ENCODE results near the gene GSAP. TPM values are rescaled to one million over a fixed set of nuclear protein-coding genes. Genes with fewer than 3 reads are reported as not detected.

Gene GSAP
- total and polyA plus RNA-seq, 2 donors (not counting 1 experiment from before 2014, with no cell fraction given), result 4.4 to 21.5 TPM

DNA sequence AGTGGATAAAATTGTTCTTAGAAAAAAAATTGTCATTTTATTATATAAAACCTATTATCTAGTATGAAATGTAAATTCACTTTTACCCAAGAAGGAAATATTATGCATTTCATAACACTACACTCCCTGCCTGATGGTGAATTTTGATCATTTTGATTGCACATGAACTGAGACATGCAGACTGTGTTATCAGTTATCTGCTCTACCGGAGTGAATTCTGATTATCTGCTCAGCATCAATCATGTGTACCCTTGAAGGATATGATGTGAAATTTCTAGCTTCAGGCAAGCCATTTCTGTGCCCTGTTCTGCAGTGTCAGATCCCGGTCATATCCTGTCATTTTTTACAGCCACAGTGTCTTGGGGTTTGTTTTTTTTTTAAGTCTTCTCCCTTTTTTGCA, 131.5 kb downstream of the GSAP start:
- Histone ChIP-seq H3K36me3 (ENCODE audit: control insufficient read depth, insufficient read depth, low read length) (no peaks in the 10 kb centered on the region), H3K79me2 (ENCODE audit: control insufficient read depth, insufficient read depth, low read length) (no peaks in the 10 kb centered on the region), H3K9me3 (ENCODE audit: control insufficient read depth, insufficient read depth, low read depth, low read length) (no peaks in the 10 kb centered on the region), H4K20me1 (ENCODE audit: control insufficient read depth, extremely low read depth, insufficient read depth, low read length) (no peaks in the 10 kb centered on the region), H3K27me3 (ENCODE audit: control insufficient read depth, insufficient read depth, low read length) (no peaks in the 10 kb centered on the region), H3K4me1 (ENCODE audit: control insufficient read depth, extremely low read depth, insufficient read depth, low read length) (no peaks in the 10 kb centered on the region), H3K4me3 (replicated peaks in 1 of 4; ENCODE audit: control extremely low read depth in 1 of 4, insufficient read depth in 1 of 4, low read depth in 3 of 4, low read length in 4 of 4) (no peak overlapping the region), H3K27ac (ENCODE audit: insufficient read depth, low read length) (no peak overlapping the region), H3K4me2 (ENCODE audit: extremely low read depth, insufficient read depth, low read length) (no peak overlapping the region), H3K9ac (ENCODE audit: insufficient read depth, low read length) (no peak overlapping the region), H2AFZ (ENCODE audit: low read length) (no peak overlapping the region)
- no peak for TF ChIP-seq EZH2 (IDR thresholded peaks at IDR 0.05; ENCODE audit: low read length, missing control alignments)
- TF ChIP-seq, protein P1, sequence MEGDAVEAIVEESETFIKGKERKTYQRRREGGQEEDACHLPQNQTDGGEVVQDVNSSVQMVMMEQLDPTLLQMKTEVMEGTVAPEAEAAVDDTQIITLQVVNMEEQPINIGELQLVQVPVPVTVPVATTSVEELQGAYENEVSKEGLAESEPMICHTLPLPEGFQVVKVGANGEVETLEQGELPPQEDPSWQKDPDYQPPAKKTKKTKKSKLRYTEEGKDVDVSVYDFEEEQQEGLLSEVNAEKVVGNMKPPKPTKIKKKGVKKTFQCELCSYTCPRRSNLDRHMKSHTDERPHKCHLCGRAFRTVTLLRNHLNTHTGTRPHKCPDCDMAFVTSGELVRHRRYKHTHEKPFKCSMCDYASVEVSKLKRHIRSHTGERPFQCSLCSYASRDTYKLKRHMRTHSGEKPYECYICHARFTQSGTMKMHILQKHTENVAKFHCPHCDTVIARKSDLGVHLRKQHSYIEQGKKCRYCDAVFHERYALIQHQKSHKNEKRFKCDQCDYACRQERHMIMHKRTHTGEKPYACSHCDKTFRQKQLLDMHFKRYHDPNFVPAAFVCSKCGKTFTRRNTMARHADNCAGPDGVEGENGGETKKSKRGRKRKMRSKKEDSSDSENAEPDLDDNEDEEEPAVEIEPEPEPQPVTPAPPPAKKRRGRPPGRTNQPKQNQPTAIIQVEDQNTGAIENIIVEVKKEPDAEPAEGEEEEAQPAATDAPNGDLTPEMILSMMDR (conservative IDR thresholded peaks at IDR 0.05 in 1 of 2, IDR thresholded peaks at IDR 0.05 in 1 of 2; ENCODE audit: low read depth in 1 of 2, low read length in 2 of 2), result no peak
- DNase-seq (ENCODE audit: low read depth in 2 of 2), result no peak

DNA sequence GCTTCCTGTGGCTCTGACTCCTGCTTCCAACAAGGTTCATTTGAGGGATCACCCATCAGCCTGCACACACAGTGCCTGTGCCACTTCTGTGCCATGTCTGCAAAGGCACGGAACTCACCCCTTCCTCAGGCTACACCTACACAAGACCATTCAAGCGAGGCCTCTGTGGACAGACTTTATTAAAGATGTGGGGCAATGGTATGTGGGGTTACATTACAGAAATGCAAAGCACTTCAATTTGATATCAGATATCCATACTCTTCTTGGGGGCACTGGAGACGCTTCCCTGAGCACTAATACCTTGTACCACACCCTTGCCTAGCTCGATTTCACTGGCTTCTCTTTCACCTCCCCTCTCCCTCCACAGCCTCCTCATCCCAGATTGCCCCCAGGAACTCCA, 132.1 kb downstream of the GSAP start:
- Histone ChIP-seq H3K27me3 (ENCODE audit: control insufficient read depth, insufficient read depth, low read length) (no peaks in the 10 kb centered on the region), H3K4me3 (replicated peaks in 1 of 4; ENCODE audit: control extremely low read depth in 1 of 4, insufficient read depth in 1 of 4, low read depth in 3 of 4, low read length in 4 of 4) (no peak overlapping the region), H3K79me2 (ENCODE audit: control insufficient read depth, insufficient read depth, low read length) (no peaks in the 10 kb centered on the region), H4K20me1 (ENCODE audit: control insufficient read depth, extremely low read depth, insufficient read depth, low read length) (no peaks in the 10 kb centered on the region), H2AFZ (ENCODE audit: low read length) (no peak overlapping the region), H3K9me3 (ENCODE audit: control insufficient read depth, insufficient read depth, low read depth, low read length) (no peaks in the 10 kb centered on the region), H3K27ac (ENCODE audit: insufficient read depth, low read length) (no peak overlapping the region), H3K36me3 (ENCODE audit: control insufficient read depth, insufficient read depth, low read length) (no peaks in the 10 kb centered on the region), H3K4me1 (ENCODE audit: control insufficient read depth, extremely low read depth, insufficient read depth, low read length) (no peaks in the 10 kb centered on the region), H3K9ac (ENCODE audit: insufficient read depth, low read length) (no peak overlapping the region), H3K4me2 (ENCODE audit: extremely low read depth, insufficient read depth, low read length) (no peak overlapping the region)
- DNase-seq (ENCODE audit: low read depth in 2 of 2), result no peak
- TF ChIP-seq, protein P1 (conservative IDR thresholded peaks at IDR 0.05 in 1 of 2, IDR thresholded peaks at IDR 0.05 in 1 of 2; ENCODE audit: low read depth in 1 of 2, low read length in 2 of 2), result no peak
- TF ChIP-seq EZH2 (IDR thresholded peaks at IDR 0.05; ENCODE audit: low read length, missing control alignments), result no peak

DNA sequence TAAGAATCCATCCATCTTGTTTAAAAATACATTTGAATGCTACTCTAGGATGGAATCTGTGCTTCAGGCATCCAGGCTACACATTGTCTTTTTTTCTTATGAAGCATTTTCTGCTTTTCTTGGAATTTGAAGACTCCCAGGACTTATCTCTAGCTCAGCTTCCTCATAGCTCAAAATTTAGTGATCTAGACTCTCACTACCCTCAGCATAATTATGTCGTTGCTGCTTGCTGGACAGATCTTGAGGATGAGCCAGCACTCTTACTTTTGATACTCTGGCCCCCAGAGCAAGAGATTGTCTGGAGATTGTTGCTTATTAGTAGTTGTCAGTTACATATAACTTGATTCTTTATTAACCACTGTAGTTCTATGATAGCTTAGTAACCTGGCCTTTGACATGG, 133.3 kb downstream of the GSAP start:
- H3K4me1 ChIP-seq (ENCODE audit: control insufficient read depth, extremely low read depth, insufficient read depth, low read length), result no peaks in the 10 kb centered on the region
- H3K9ac ChIP-seq (ENCODE audit: insufficient read depth, low read length), result no peak overlapping the region
- H2AFZ ChIP-seq (ENCODE audit: low read length), result no peak overlapping the region
- no peak overlapping the region for H3K27ac ChIP-seq (ENCODE audit: insufficient read depth, low read length)
- no peaks in the 10 kb centered on the region for H4K20me1 ChIP-seq (ENCODE audit: control insufficient read depth, extremely low read depth, insufficient read depth, low read length)
- TF ChIP-seq, protein P1 (conservative IDR thresholded peaks at IDR 0.05 in 1 of 2, IDR thresholded peaks at IDR 0.05 in 1 of 2; ENCODE audit: low read depth in 1 of 2, low read length in 2 of 2), result no peak
- no peak for TF ChIP-seq EZH2 (IDR thresholded peaks at IDR 0.05; ENCODE audit: low read length, missing control alignments)
- H3K27me3 ChIP-seq (ENCODE audit: control insufficient read depth, insufficient read depth, low read length), result no peaks in the 10 kb centered on the region
- no peak for DNase-seq (ENCODE audit: low read depth in 2 of 2)
- no peaks in the 10 kb centered on the region for H3K79me2 ChIP-seq (ENCODE audit: control insufficient read depth, insufficient read depth, low read length)
- no peak overlapping the region for H3K4me3 ChIP-seq (replicated peaks in 1 of 4; ENCODE audit: control extremely low read depth in 1 of 4, insufficient read depth in 1 of 4, low read depth in 3 of 4, low read length in 4 of 4)
- H3K36me3 ChIP-seq (ENCODE audit: control insufficient read depth, insufficient read depth, low read length), result no peaks in the 10 kb centered on the region
- H3K9me3 ChIP-seq (ENCODE audit: control insufficient read depth, insufficient read depth, low read depth, low read length), result no peaks in the 10 kb centered on the region
- H3K4me2 ChIP-seq (ENCODE audit: extremely low read depth, insufficient read depth, low read length), result no peak overlapping the region

All from fibroblast of lung (primary cell).